H9 (cell line): ENCODE measurements around the gene LAYN. TPM values are rescaled to one million over a fixed set of nuclear protein-coding genes. Genes with fewer than 3 reads are reported as not detected.

Source experiments
- DNase-seq: peaks from one replicate; pipeline ENCODE4 v3.0.0-alpha.2; 2017
- H2AFZ ChIP-seq: one replicate; pipeline ENCODE4 v1.6.1; 2013; ENCODE audit warnings: mild to moderate bottlenecking, low read length, control low read depth, moderate library complexity
- H2AK5ac ChIP-seq: 2 replicates; pipeline ENCODE4 v1.6.1; 2013; ENCODE audit warnings: low read length, control low read depth, mixed read lengths; ENCODE audit not compliant: insufficient read length
- H2BK120ac ChIP-seq: one replicate; pipeline ENCODE4 v1.6.1; 2013; ENCODE audit warnings: low read depth, mild to moderate bottlenecking, low read length, control low read depth, inconsistent platforms; ENCODE audit not compliant: poor library complexity, severe bottlenecking
- H2BK12ac ChIP-seq: 2 replicates; pipeline ENCODE4 v1.6.1; 2013; ENCODE audit warnings: low read length, control low read depth, mixed read lengths, low read depth; ENCODE audit not compliant: insufficient read length
- H2BK15ac ChIP-seq: 2 replicates; pipeline ENCODE4 v1.6.1; 2013; ENCODE audit warnings: low read depth, low read length, control low read depth
- H2BK20ac ChIP-seq: one replicate; pipeline ENCODE4 v1.6.1; 2013; ENCODE audit warnings: low read depth, mild to moderate bottlenecking, low read length, control low read depth, inconsistent platforms; ENCODE audit not compliant: poor library complexity, severe bottlenecking
- H2BK5ac ChIP-seq: 2 replicates; pipeline ENCODE4 v1.6.1; 2013; ENCODE audit warnings: low read length, control low read depth, mixed read lengths; ENCODE audit not compliant: insufficient read length
- H3K14ac ChIP-seq: 2 replicates; pipeline ENCODE4 v1.6.1; 2013; ENCODE audit warnings: low read length, control low read depth; ENCODE audit not compliant: insufficient read depth
- H3K18ac ChIP-seq: 2 replicates; pipeline ENCODE4 v1.6.1; 2013; ENCODE audit warnings: low read depth, mild to moderate bottlenecking, mixed read lengths, low read length, control low read depth; ENCODE audit not compliant: insufficient read length
- H3K23ac ChIP-seq: 2 replicates; pipeline ENCODE4 v1.6.1; 2013; ENCODE audit warnings: low read length, control low read depth, mixed read lengths, low read depth; ENCODE audit not compliant: insufficient read length
- H3K23me2 ChIP-seq: 2 replicates; pipeline ENCODE4 v1.6.1; 2013; ENCODE audit warnings: low read depth, mild to moderate bottlenecking, mixed read lengths, low read length, control low read depth; ENCODE audit not compliant: insufficient read length, poor library complexity, severe bottlenecking
- H3K27ac ChIP-seq: 2 replicates; pipeline ENCODE4 v1.5.1; 2013; ENCODE audit warnings: low read length, control low read depth, mixed read lengths, low read depth; ENCODE audit not compliant: insufficient read length
- H3K27me3 ChIP-seq: 2 replicates; pipeline ENCODE4 v1.6.1; 2013; ENCODE audit warnings: low read length, control low read depth, inconsistent platforms; ENCODE audit not compliant: insufficient read depth
- H3K4ac ChIP-seq: 2 replicates; pipeline ENCODE4 v1.6.1; 2013; ENCODE audit warnings: low read depth, mild to moderate bottlenecking, control low read depth, inconsistent platforms, low read length, moderate library complexity
- H3K4me1 ChIP-seq: 2 replicates; pipeline ENCODE4 v1.6.1; 2013; ENCODE audit warnings: low read length, control low read depth, inconsistent platforms; ENCODE audit not compliant: insufficient read depth
- H3K4me2 ChIP-seq: 2 replicates; pipeline ENCODE4 v1.6.1; 2013; ENCODE audit warnings: low read length, control low read depth, mixed read lengths; ENCODE audit not compliant: insufficient read length, insufficient read depth
- H3K56ac ChIP-seq: 2 replicates; pipeline ENCODE4 v1.6.1; 2013; ENCODE audit warnings: low read depth, mild to moderate bottlenecking, mixed read lengths, low read length, control low read depth; ENCODE audit not compliant: insufficient read length
- H3K79me1 ChIP-seq: 2 replicates; pipeline ENCODE4 v1.6.1; 2013; ENCODE audit warnings: low read depth, mild to moderate bottlenecking, moderate library complexity, low read length, control low read depth, inconsistent platforms; ENCODE audit not compliant: insufficient read depth, poor library complexity, severe bottlenecking
- H3K79me2 ChIP-seq: 2 replicates; pipeline ENCODE4 v1.6.1; 2013; ENCODE audit warnings: low read length, control low read depth, inconsistent platforms; ENCODE audit not compliant: insufficient read depth
- H3K9ac ChIP-seq: 2 replicates; pipeline ENCODE4 v1.6.1; 2013; ENCODE audit warnings: low read length, control low read depth, mixed read lengths; ENCODE audit not compliant: insufficient read length; ENCODE audit errors: extremely low read depth
- H3K9me3 ChIP-seq: one replicate; pipeline ENCODE4 v1.6.1; 2013; ENCODE audit warnings: low read depth, low read length, inconsistent platforms; ENCODE audit not compliant: control insufficient read depth
- H3T11ph ChIP-seq: one replicate; pipeline ENCODE4 v1.6.1; 2013; ENCODE audit warnings: mild to moderate bottlenecking, low read length, control low read depth, inconsistent platforms
- H4K20me1 ChIP-seq: one replicate; pipeline ENCODE4 v1.6.1; 2013; ENCODE audit not compliant: control insufficient read depth, insufficient read length, insufficient read depth
- H4K5ac ChIP-seq: 2 replicates; pipeline ENCODE4 v1.6.1; 2013; ENCODE audit warnings: low read depth, mild to moderate bottlenecking, mixed read lengths, low read length, control low read depth; ENCODE audit not compliant: insufficient read length
- H4K8ac ChIP-seq: replicated peaks from 2 replicates; pipeline ENCODE4 v1.6.1; 2013; ENCODE audit warnings: low read length, control low read depth, mixed read lengths, low read depth; ENCODE audit not compliant: insufficient read length
- H4K91ac ChIP-seq: 2 replicates; pipeline ENCODE4 v1.6.1; 2013; ENCODE audit warnings: low read depth, mild to moderate bottlenecking, moderate library complexity, mixed read lengths, low read length, control low read depth; ENCODE audit not compliant: insufficient read length
- H3K27ac Mint-ChIP-seq, 3 experiments: 2 replicates in 2 of 3; 3 replicates in 1 of 3; pipeline ENCODE4 v1.8.0; 2020 to 2021; ENCODE audit warnings: mixed read lengths in 3 of 3, mild to moderate bottlenecking in 1 of 3, moderate library complexity in 1 of 3
- H3K27me3 Mint-ChIP-seq: 2 replicates; pipeline ENCODE4 v1.8.0; 2021; ENCODE audit warnings: low read depth, mild to moderate bottlenecking, moderate library complexity, mixed read lengths
- H3K36me3 Mint-ChIP-seq, 3 experiments: 2 replicates in 2 of 3; 3 replicates in 1 of 3; pipeline ENCODE4 v1.8.0; 2020 to 2021; ENCODE audit warnings: low read depth in 3 of 3, mixed read lengths in 3 of 3; ENCODE audit not compliant: insufficient read depth in 1 of 3
- H3K4me1 Mint-ChIP-seq, 2 experiments: 2 replicates each; pipeline ENCODE4 v1.8.0; 2020; ENCODE audit warnings: mixed read lengths in 2 of 2
- H3K4me3 Mint-ChIP-seq, 2 experiments: 2 replicates in 1 of 2; 3 replicates in 1 of 2; pipeline ENCODE4 v1.8.0; 2020 to 2021; ENCODE audit warnings: mild to moderate bottlenecking in 2 of 2, mixed read lengths in 2 of 2, moderate library complexity in 1 of 2
- H3K9me3 Mint-ChIP-seq, 2 experiments: 2 replicates in 1 of 2; 3 replicates in 1 of 2; pipeline ENCODE4 v1.8.0; 2020; ENCODE audit warnings: mild to moderate bottlenecking in 2 of 2, mixed read lengths in 2 of 2, moderate library complexity in 1 of 2
- CTCF ChIP-seq: fragments of 200-600 bp; sonication (generic); conservative IDR thresholded peaks from 3 replicates; pipeline ENCODE4 v1.8.0; 2021; ENCODE audit warnings: antibody characterized with exemption, mild to moderate bottlenecking
- WGBS: extraction: QIAGEN DNeasy Blood & Tissue Kit; methylation state at CpG from one replicate; pipeline ENCODE4 v1.1.7; 2013; ENCODE audit warnings: missing lambda C conversion rate, low lambda C conversion rate, mixed read lengths; ENCODE audit not compliant: insufficient read length; ENCODE audit errors: extremely low coverage; 5-methylcytosine and 5-hydroxymethylcytosine counted together
- total RNA-seq: library from RNA; stranded (reverse); gene quantifications from 2 replicates; pipeline ENCODE4 v1.2.1, GENCODE V29; 2021

The LAYN gene
- total RNA-seq, 1 experiment from 2014 or later = 3.1 TPM

GRCh38 chr11:111502611-111503010, 37.9 kb upstream of the LAYN start:
- no peak overlapping the region for H3K4me2 ChIP-seq
- H3K9ac ChIP-seq = no peak overlapping the region
- no peak overlapping the region for H3K14ac ChIP-seq
- no peak overlapping the region for H2BK20ac ChIP-seq
- H3K9me3 ChIP-seq = no peaks in the 10 kb centered on the region
- Mint-ChIP-seq H3K9me3 (no peaks in the 10 kb centered on the region; a peak in 1 of 5 replicates), H3K4me1 (peaks cover 16 to 19% of the 10 kb centered on the region in 2 experiments), H3K4me3 (no peak overlapping the region), H3K27ac (no peak overlapping the region), H3K27me3 (peaks cover 8% of the 10 kb centered on the region; the same call in 1 of the 2 replicates), H3K36me3 (no peaks in the 10 kb centered on the region)
- H3T11ph ChIP-seq = no peak overlapping the region
- WGBS = no CpG with 5 or more reads among the region's 1 CpG
- H3K79me2 ChIP-seq = no peaks in the 10 kb centered on the region
- H3K56ac ChIP-seq = no peak overlapping the region
- no peak overlapping the region for H2AK5ac ChIP-seq
- no peaks in the 10 kb centered on the region for H4K20me1 ChIP-seq
- no peak overlapping the region for H2BK12ac ChIP-seq
- no peak overlapping the region for H4K5ac ChIP-seq
- H3K27me3 ChIP-seq = no peaks in the 10 kb centered on the region
- H3K4ac ChIP-seq = no peak overlapping the region
- no peak for TF ChIP-seq CTCF
- no peak overlapping the region for H3K18ac ChIP-seq
- no peak overlapping the region for H3K27ac ChIP-seq
- no peak overlapping the region for H4K91ac ChIP-seq
- no peak overlapping the region for H3K23ac ChIP-seq
- H3K4me1 ChIP-seq = no peaks in the 10 kb centered on the region; the same call in 1 of the 2 replicates
- H3K79me1 ChIP-seq = no peaks in the 10 kb centered on the region
- H4K8ac ChIP-seq = no peak overlapping the region
- H2BK120ac ChIP-seq = no peak overlapping the region
- DNase-seq = no peak
- no peak overlapping the region for H2BK5ac ChIP-seq
- no peaks in the 10 kb centered on the region for H3K23me2 ChIP-seq
- no peak overlapping the region for H2BK15ac ChIP-seq
- H2AFZ ChIP-seq = no peak overlapping the region
